ENCODE data around the gene KRT2.

KRT2 gene

DNA sequence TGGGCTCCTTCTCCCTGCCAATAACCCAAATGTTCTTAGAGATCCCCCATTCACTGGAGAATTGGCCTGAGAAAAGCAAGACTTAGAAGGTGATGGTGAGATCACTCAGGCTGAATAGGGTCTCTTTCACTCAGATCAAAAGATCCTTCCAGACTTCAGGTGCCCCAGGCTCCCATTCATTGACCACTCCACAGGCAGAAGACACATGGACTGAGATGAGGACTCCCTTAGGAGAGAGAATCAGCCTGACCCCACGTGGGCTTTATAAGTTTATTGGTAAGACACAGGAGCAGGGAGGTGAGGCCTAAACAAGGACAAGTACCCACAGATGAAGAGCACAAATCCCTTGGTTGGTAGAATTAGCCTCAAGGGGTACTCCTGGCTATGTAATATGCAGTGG lies 44.7 kb downstream of the KRT2 start:
- Histone ChIP-seq H3K4ac (ENCODE audit: low read depth in 1 of 2, low read length in 2 of 2) (no peak overlapping the region), H2AK5ac (ENCODE audit: low read length, severe bottlenecking) (no peak overlapping the region), H3K9me3 (ENCODE audit: control insufficient read depth, low read length) (no peaks in the 10 kb centered on the region), H3K4me3 (ENCODE audit: insufficient read depth in 1 of 2, low read depth in 1 of 2, low read length in 2 of 2) (no peak overlapping the region), H2BK5ac (ENCODE audit: low read depth, low read length, poor library complexity, severe bottlenecking) (no peak overlapping the region), H3K27me3 (ENCODE audit: control insufficient read depth in 1 of 2, insufficient read depth in 1 of 2, low read length in 2 of 2) (peaks cover 45 to 77% of the 10 kb centered on the region in 2 experiments), H3K4me2 (ENCODE audit: low read length, poor library complexity, severe bottlenecking) (no peak overlapping the region), H3K9ac (ENCODE audit: low read length) (no peak overlapping the region), H3K27ac (ENCODE audit: low read length, poor library complexity, severe bottlenecking) (no peak overlapping the region), H3K14ac (ENCODE audit: low read length in 2 of 2) (no peak overlapping the region), H2BK120ac (ENCODE audit: low read depth, low read length) (no peak overlapping the region), H3K4me1 (ENCODE audit: control insufficient read depth, insufficient read depth, low read depth, low read length) (no peaks in the 10 kb centered on the region), H3K18ac (ENCODE audit: low read depth in 1 of 2, low read length in 2 of 2) (no peak overlapping the region), H2BK15ac (ENCODE audit: low read depth, poor library complexity, severe bottlenecking) (no peak overlapping the region), H4K8ac (ENCODE audit: low read length) (no peak overlapping the region), H3K79me1 (replicated peaks; ENCODE audit: low read length, poor library complexity, severe bottlenecking) (no peaks in the 10 kb centered on the region), H4K91ac (ENCODE audit: low read length) (no peak overlapping the region), H2BK12ac (ENCODE audit: low read length in 2 of 2) (no peak overlapping the region), H3K23ac (ENCODE audit: low read length in 2 of 2) (no peak overlapping the region), H2AFZ (ENCODE audit: low read depth, low read length) (no peak overlapping the region), H3K36me3 (ENCODE audit: control insufficient read depth in 1 of 2, insufficient read depth in 2 of 2, low read depth in 1 of 2, low read length in 2 of 2) (no peaks in the 10 kb centered on the region)
- WGBS: 44% methylated on average over 1 of the region's 1 CpG
- no peak for DNase-seq

DNA sequence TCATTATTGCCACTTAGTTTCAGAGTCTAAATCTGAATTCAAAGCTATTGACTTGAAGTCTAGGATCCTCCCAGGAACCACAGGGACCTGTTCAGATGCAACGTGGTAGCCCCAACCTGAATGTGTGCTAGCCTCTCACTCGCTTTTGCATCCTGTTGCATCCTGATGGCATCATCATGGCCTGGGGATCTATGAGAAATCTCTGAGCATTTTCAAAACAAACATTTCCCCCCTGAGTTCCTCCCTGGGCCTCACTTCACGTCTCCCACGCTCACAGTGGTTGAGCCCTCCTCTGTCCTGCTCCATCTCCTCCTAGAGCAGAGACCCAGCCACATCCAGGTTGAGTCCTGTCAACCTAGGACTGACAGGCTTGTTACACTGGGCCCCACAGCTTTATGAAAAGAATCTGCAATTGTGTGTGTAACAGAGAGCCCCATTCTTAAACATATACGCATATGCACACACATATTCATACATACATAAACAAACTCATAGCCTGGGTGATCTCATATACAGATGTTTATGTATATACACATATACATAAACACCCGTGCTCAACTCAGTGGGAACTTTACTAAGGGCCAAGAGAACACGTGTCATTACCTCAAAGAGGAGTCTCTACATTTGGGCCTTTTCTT lies 45.3 kb downstream of the KRT2 start:
- H3K4me2 ChIP-seq (ENCODE audit: low read length, poor library complexity, severe bottlenecking): no peak overlapping the region
- no peak overlapping the region for H3K4me3 ChIP-seq (ENCODE audit: insufficient read depth in 1 of 2, low read depth in 1 of 2, low read length in 2 of 2)
- no peak overlapping the region for H3K27ac ChIP-seq (ENCODE audit: low read length, poor library complexity, severe bottlenecking)
- H3K9me3 ChIP-seq (ENCODE audit: control insufficient read depth, low read length): no peaks in the 10 kb centered on the region
- no peaks in the 10 kb centered on the region for H3K4me1 ChIP-seq (ENCODE audit: control insufficient read depth, insufficient read depth, low read depth, low read length)
- no peak overlapping the region for H3K4ac ChIP-seq (ENCODE audit: low read depth in 1 of 2, low read length in 2 of 2)
- 55% methylated on average over 7 of the region's 7 CpGs for WGBS
- H2BK15ac ChIP-seq (ENCODE audit: low read depth, poor library complexity, severe bottlenecking): no peak overlapping the region
- no peak for DNase-seq
- H3K36me3 ChIP-seq (ENCODE audit: control insufficient read depth in 1 of 2, insufficient read depth in 2 of 2, low read depth in 1 of 2, low read length in 2 of 2): no peaks in the 10 kb centered on the region
- H3K79me1 ChIP-seq (replicated peaks; ENCODE audit: low read length, poor library complexity, severe bottlenecking): no peaks in the 10 kb centered on the region
- H4K91ac ChIP-seq (ENCODE audit: low read length): no peak overlapping the region
- peaks cover 42 to 77% of the 10 kb centered on the region in 2 experiments for H3K27me3 ChIP-seq (ENCODE audit: control insufficient read depth in 1 of 2, insufficient read depth in 1 of 2, low read length in 2 of 2)
- no peak overlapping the region for H2BK12ac ChIP-seq (ENCODE audit: low read length in 2 of 2)
- no peak overlapping the region for H2AFZ ChIP-seq (ENCODE audit: low read depth, low read length)
- H4K8ac ChIP-seq (ENCODE audit: low read length): no peak overlapping the region
- no peak overlapping the region for H3K18ac ChIP-seq (ENCODE audit: low read depth in 1 of 2, low read length in 2 of 2)
- H2BK120ac ChIP-seq (ENCODE audit: low read depth, low read length): no peak overlapping the region
- H2AK5ac ChIP-seq (ENCODE audit: low read length, severe bottlenecking): no peak overlapping the region
- no peak overlapping the region for H3K23ac ChIP-seq (ENCODE audit: low read length in 2 of 2)
- no peak overlapping the region for H3K14ac ChIP-seq (ENCODE audit: low read length in 2 of 2)
- no peak overlapping the region for H3K9ac ChIP-seq (ENCODE audit: low read length)
- no peak overlapping the region for H2BK5ac ChIP-seq (ENCODE audit: low read depth, low read length, poor library complexity, severe bottlenecking)

DNA sequence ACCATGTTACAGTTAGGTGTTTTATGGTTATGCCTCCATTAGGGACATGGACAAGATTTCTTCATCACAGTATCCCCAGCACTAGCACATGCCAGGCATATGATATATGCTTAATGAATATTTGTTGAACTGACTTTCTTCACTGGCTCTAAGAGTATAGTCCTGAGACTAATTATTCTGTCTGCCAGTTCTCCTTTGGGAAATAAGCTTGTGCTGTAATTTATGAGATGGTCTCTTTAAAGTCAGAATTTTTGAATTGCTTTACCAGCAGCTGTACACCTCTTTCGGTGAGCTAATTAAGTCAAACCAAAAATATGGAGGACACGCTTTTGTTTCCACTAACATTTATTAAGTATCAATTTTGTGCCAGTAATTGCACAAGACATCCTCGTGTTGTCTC lies 45.9 kb downstream of the KRT2 start:
- Histone ChIP-seq H3K4me2 (ENCODE audit: low read length, poor library complexity, severe bottlenecking) (no peak overlapping the region), H3K36me3 (ENCODE audit: control insufficient read depth in 1 of 2, insufficient read depth in 2 of 2, low read depth in 1 of 2, low read length in 2 of 2) (no peaks in the 10 kb centered on the region), H3K27me3 (ENCODE audit: control insufficient read depth in 1 of 2, insufficient read depth in 1 of 2, low read length in 2 of 2) (peaks cover 37 to 77% of the 10 kb centered on the region in 2 experiments), H2BK12ac (ENCODE audit: low read length in 2 of 2) (no peak overlapping the region), H3K4ac (ENCODE audit: low read depth in 1 of 2, low read length in 2 of 2) (no peak overlapping the region), H4K8ac (ENCODE audit: low read length) (no peak overlapping the region), H3K79me1 (replicated peaks; ENCODE audit: low read length, poor library complexity, severe bottlenecking) (no peaks in the 10 kb centered on the region), H3K18ac (ENCODE audit: low read depth in 1 of 2, low read length in 2 of 2) (no peak overlapping the region), H2BK15ac (ENCODE audit: low read depth, poor library complexity, severe bottlenecking) (no peak overlapping the region), H2AFZ (ENCODE audit: low read depth, low read length) (no peak overlapping the region), H4K91ac (ENCODE audit: low read length) (no peak overlapping the region), H3K9ac (ENCODE audit: low read length) (no peak overlapping the region), H2BK5ac (ENCODE audit: low read depth, low read length, poor library complexity, severe bottlenecking) (no peak overlapping the region), H3K14ac (ENCODE audit: low read length in 2 of 2) (no peak overlapping the region), H3K4me3 (ENCODE audit: insufficient read depth in 1 of 2, low read depth in 1 of 2, low read length in 2 of 2) (no peak overlapping the region), H3K4me1 (ENCODE audit: control insufficient read depth, insufficient read depth, low read depth, low read length) (no peaks in the 10 kb centered on the region), H2BK120ac (ENCODE audit: low read depth, low read length) (no peak overlapping the region), H3K23ac (ENCODE audit: low read length in 2 of 2) (no peak overlapping the region), H2AK5ac (ENCODE audit: low read length, severe bottlenecking) (no peak overlapping the region), H3K9me3 (ENCODE audit: control insufficient read depth, low read length) (no peaks in the 10 kb centered on the region), H3K27ac (ENCODE audit: low read length, poor library complexity, severe bottlenecking) (no peak overlapping the region)
- no peak for DNase-seq
- 0% methylated on average over 1 of the region's 3 CpGs for WGBS

DNA sequence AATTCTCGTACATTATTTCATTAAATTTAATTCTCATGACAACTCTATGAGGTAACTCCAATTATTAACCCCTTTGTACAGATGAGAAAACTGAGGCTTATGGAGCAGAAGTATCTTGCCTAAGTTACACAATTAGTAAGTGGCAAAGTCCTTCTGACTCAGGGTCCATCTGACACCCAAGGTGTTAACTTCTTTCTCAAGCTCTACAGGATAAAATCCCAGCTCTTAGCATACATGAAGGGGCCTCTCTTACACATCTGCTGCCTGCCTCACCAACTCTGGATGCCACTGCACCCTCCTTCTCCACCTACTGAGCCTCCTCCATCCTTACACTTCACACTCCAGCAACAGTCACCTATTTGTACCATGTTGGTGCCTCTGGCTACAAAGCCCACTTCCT lies 46.5 kb downstream of the KRT2 start:
- 89% methylated on average over 1 of the region's 1 CpG for WGBS
- no peak overlapping the region for H2BK12ac ChIP-seq (ENCODE audit: low read length in 2 of 2)
- H3K9me3 ChIP-seq (ENCODE audit: control insufficient read depth, low read length): no peaks in the 10 kb centered on the region
- no peak overlapping the region for H2AK5ac ChIP-seq (ENCODE audit: low read length, severe bottlenecking)
- H3K4me3 ChIP-seq (ENCODE audit: insufficient read depth in 1 of 2, low read depth in 1 of 2, low read length in 2 of 2): no peak overlapping the region
- no peak overlapping the region for H3K9ac ChIP-seq (ENCODE audit: low read length)
- no peak overlapping the region for H3K27ac ChIP-seq (ENCODE audit: low read length, poor library complexity, severe bottlenecking)
- no peak overlapping the region for H3K14ac ChIP-seq (ENCODE audit: low read length in 2 of 2)
- H4K91ac ChIP-seq (ENCODE audit: low read length): no peak overlapping the region
- H3K36me3 ChIP-seq (ENCODE audit: control insufficient read depth in 1 of 2, insufficient read depth in 2 of 2, low read depth in 1 of 2, low read length in 2 of 2): no peaks in the 10 kb centered on the region
- no peak overlapping the region for H3K4me2 ChIP-seq (ENCODE audit: low read length, poor library complexity, severe bottlenecking)
- no peak overlapping the region for H2BK5ac ChIP-seq (ENCODE audit: low read depth, low read length, poor library complexity, severe bottlenecking)
- H2AFZ ChIP-seq (ENCODE audit: low read depth, low read length): no peak overlapping the region
- H3K18ac ChIP-seq (ENCODE audit: low read depth in 1 of 2, low read length in 2 of 2): no peak overlapping the region
- no peak overlapping the region for H2BK120ac ChIP-seq (ENCODE audit: low read depth, low read length)
- peaks cover 33 to 77% of the 10 kb centered on the region in 2 experiments for H3K27me3 ChIP-seq (ENCODE audit: control insufficient read depth in 1 of 2, insufficient read depth in 1 of 2, low read length in 2 of 2)
- no peak overlapping the region for H3K4ac ChIP-seq (ENCODE audit: low read depth in 1 of 2, low read length in 2 of 2)
- no peak for DNase-seq
- H3K23ac ChIP-seq (ENCODE audit: low read length in 2 of 2): no peak overlapping the region
- no peaks in the 10 kb centered on the region for H3K4me1 ChIP-seq (ENCODE audit: control insufficient read depth, insufficient read depth, low read depth, low read length)
- no peaks in the 10 kb centered on the region for H3K79me1 ChIP-seq (replicated peaks; ENCODE audit: low read length, poor library complexity, severe bottlenecking)
- H4K8ac ChIP-seq (ENCODE audit: low read length): no peak overlapping the region
- no peak overlapping the region for H2BK15ac ChIP-seq (ENCODE audit: low read depth, poor library complexity, severe bottlenecking)

All from mesenchymal stem cell (in vitro differentiated cells and primary cell).